Neural cell (in vitro differentiated cells): ENCODE data around the gene PTGIS. TPM values are rescaled to one million over a fixed set of nuclear protein-coding genes. Genes with fewer than 3 reads are reported as not detected.

Experiments
- H2AFZ ChIP-seq: fragments of 200-600, 300-800 bp; sonication (generic), shearing (Covaris generic); 2 replicates; pipeline ENCODE4 v1.6.0; 2014; ENCODE audit warnings: low read depth, mild to moderate bottlenecking, antibody characterized with exemption, low read length, moderate library complexity
- H3F3A ChIP-seq: fragments of 200-600 bp; shearing (Covaris generic); 2 replicates; pipeline ENCODE4 v1.6.1; 2016; ENCODE audit warnings: mild to moderate bottlenecking, moderate library complexity, mixed read lengths, antibody characterized with exemption, low read length; ENCODE audit not compliant: insufficient read depth, poor library complexity, severe bottlenecking
- H3K27ac ChIP-seq: fragments of 200-600, 300-800 bp; sonication (generic), shearing (Covaris generic); 2 replicates; pipeline ENCODE4 v1.5.1; 2014; ENCODE audit warnings: mild to moderate bottlenecking, low read length, moderate library complexity
- H3K27me3 ChIP-seq: fragments of 300-800, 200-600 bp; sonication (generic), shearing (Covaris generic); 2 replicates; pipeline ENCODE4 v1.6.0; 2014; ENCODE audit warnings: mild to moderate bottlenecking, low read depth, low read length, moderate library complexity; ENCODE audit not compliant: insufficient read depth
- H3K36me3 ChIP-seq: fragments of 300-800, 200-600 bp; sonication (generic), shearing (Covaris generic); 2 replicates; pipeline ENCODE4 v1.5.1; 2014; ENCODE audit warnings: mild to moderate bottlenecking, antibody characterized with exemption, low read length, moderate library complexity; ENCODE audit not compliant: insufficient read depth
- H3K4me2 ChIP-seq: fragments of 300-800, 200-600 bp; sonication (generic), shearing (Covaris generic); 2 replicates; pipeline ENCODE4 v1.6.0; 2014; ENCODE audit warnings: mild to moderate bottlenecking, low read length
- H3K4me3 ChIP-seq: fragments of 300-800, 200-600 bp; sonication (generic), shearing (Covaris generic); 2 replicates; pipeline ENCODE4 v1.5.1; 2014; ENCODE audit warnings: mild to moderate bottlenecking, low read length, moderate library complexity
- H3K79me2 ChIP-seq: fragments of 200-600 bp; shearing (Covaris generic); replicated peaks from 2 replicates; pipeline ENCODE4 v1.6.0; 2014; ENCODE audit warnings: mild to moderate bottlenecking, low read length, moderate library complexity; ENCODE audit not compliant: insufficient read depth
- H3K9ac ChIP-seq: fragments of 300-800, 200-600 bp; sonication (generic), shearing (Covaris generic); 2 replicates; pipeline ENCODE4 v1.6.1; 2016; ENCODE audit warnings: mild to moderate bottlenecking, low read length, mixed read lengths
- H3K9me2 ChIP-seq: fragments of 200-600 bp; shearing (Covaris generic); 2 replicates; pipeline ENCODE4 v1.6.1; 2016; ENCODE audit warnings: mild to moderate bottlenecking, low read length, mixed read lengths; ENCODE audit not compliant: insufficient read depth
- H3K9me3 ChIP-seq: fragments of 200-600, 300-800 bp; sonication (generic), shearing (Covaris generic); 2 replicates; pipeline ENCODE4 v1.6.1; 2016; ENCODE audit warnings: mild to moderate bottlenecking, mixed run types, low read length, moderate library complexity, mixed read lengths
- H4K20me1 ChIP-seq: fragments of 200-600 bp; shearing (Covaris generic); 2 replicates; pipeline ENCODE4 v1.6.1; 2016; ENCODE audit warnings: mild to moderate bottlenecking, mixed run types; ENCODE audit not compliant: insufficient read depth
- EP300 ChIP-seq: fragments of 450-650 bp; conservative IDR thresholded peaks from 2 replicates; pipeline ENCODE4 v1.6.1; 2014; ENCODE audit warnings: antibody characterized with exemption, mild to moderate bottlenecking, moderate library complexity; ENCODE audit not compliant: poor library complexity, severe bottlenecking
- EZH2 ChIP-seq: fragments of 200-600, 300-800 bp; shearing (Covaris generic), sonication (generic); IDR thresholded peaks from 2 replicates; pipeline ENCODE4 v1.6.1; 2014; ENCODE audit warnings: antibody characterized with exemption, low read length, borderline replicate concordance, mild to moderate bottlenecking; ENCODE audit not compliant: insufficient read depth, poor library complexity, severe bottlenecking
- MXI1 ChIP-seq: fragments of 450-650 bp; conservative IDR thresholded peaks from 2 replicates; pipeline ENCODE4 v1.6.1; 2014; ENCODE audit warnings: antibody characterized with exemption, mild to moderate bottlenecking; ENCODE audit not compliant: poor library complexity, severe bottlenecking
- POLR2AphosphoS5 ChIP-seq: IDR thresholded peaks from 2 replicates; pipeline ENCODE4 v1.6.1; 2012
- RAD21 ChIP-seq: fragments of 450-650 bp; conservative IDR thresholded peaks from 2 replicates; pipeline ENCODE4 v1.6.1; 2014; ENCODE audit warnings: antibody characterized with exemption, mild to moderate bottlenecking, moderate library complexity
- SMC3 ChIP-seq: fragments of 450-650 bp; conservative IDR thresholded peaks from 2 replicates; pipeline ENCODE4 v1.6.1; 2014; ENCODE audit warnings: antibody characterized with exemption, mild to moderate bottlenecking, moderate library complexity; ENCODE audit not compliant: poor library complexity
- TAF1 ChIP-seq: IDR thresholded peaks from 2 replicates; pipeline ENCODE4 v1.6.1; 2012; ENCODE audit warnings: low read depth
- polyA plus RNA-seq: library from polyadenylated mRNA; depleted of rRNA; stranded (reverse); fragments of >200 nt; gene quantifications from 2 replicates; pipeline ENCODE4 v1.2.3, GENCODE V29; 2014
- TF ChIP-seq, protein P1 (sequence below): IDR thresholded peaks from 2 replicates; pipeline ENCODE4 v1.6.1; 2012; ENCODE audit warnings: borderline replicate concordance
- TF ChIP-seq, protein P2 (sequence below): fragments of 450-650 bp; IDR thresholded peaks from 2 replicates; pipeline ENCODE4 v1.5.1; 2014; ENCODE audit warnings: antibody characterized with exemption, mild to moderate bottlenecking, moderate library complexity; ENCODE audit not compliant: poor library complexity, severe bottlenecking

PTGIS gene
- polyA plus RNA-seq, 1 donor from 2014 or later: 3.2 TPM

DNA sequence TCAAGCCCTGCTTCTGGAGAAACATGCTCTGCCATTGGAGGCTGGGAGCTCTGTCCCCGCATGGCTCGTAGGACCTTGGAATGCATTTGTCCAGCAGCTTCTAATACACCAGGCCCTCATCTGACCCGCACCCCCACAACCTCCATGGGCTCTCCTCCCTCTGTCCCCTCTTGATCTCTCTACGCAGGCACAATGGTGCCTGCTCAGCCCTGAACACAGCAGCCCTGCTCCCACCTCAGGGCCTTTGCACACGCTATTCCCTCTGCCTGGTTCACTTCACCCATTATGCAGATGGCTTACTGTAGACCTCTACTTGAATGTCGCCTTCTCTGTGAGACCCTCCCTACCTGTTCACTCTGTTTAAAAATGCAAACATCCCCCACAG is 27.0 kb upstream of the PTGIS start:
- no peak for TF ChIP-seq TAF1
- no peak for TF ChIP-seq POLR2AphosphoS5
- TF ChIP-seq RAD21: no peak
- TF ChIP-seq EP300: no peak
- no peak overlapping the region for H3K4me2 ChIP-seq
- no peak overlapping the region for H2AFZ ChIP-seq
- no peaks in the 10 kb centered on the region for H3K9me2 ChIP-seq
- H4K20me1 ChIP-seq: no peaks in the 10 kb centered on the region
- no peak overlapping the region for H3K9ac ChIP-seq
- no peaks in the 10 kb centered on the region for H3K79me2 ChIP-seq
- no peaks in the 10 kb centered on the region for H3K36me3 ChIP-seq
- H3K9me3 ChIP-seq: no peaks in the 10 kb centered on the region
- H3F3A ChIP-seq: no peaks in the 10 kb centered on the region
- no peak overlapping the region for H3K27ac ChIP-seq
- no peak overlapping the region for H3K4me3 ChIP-seq
- H3K27me3 ChIP-seq: no peaks in the 10 kb centered on the region

DNA sequence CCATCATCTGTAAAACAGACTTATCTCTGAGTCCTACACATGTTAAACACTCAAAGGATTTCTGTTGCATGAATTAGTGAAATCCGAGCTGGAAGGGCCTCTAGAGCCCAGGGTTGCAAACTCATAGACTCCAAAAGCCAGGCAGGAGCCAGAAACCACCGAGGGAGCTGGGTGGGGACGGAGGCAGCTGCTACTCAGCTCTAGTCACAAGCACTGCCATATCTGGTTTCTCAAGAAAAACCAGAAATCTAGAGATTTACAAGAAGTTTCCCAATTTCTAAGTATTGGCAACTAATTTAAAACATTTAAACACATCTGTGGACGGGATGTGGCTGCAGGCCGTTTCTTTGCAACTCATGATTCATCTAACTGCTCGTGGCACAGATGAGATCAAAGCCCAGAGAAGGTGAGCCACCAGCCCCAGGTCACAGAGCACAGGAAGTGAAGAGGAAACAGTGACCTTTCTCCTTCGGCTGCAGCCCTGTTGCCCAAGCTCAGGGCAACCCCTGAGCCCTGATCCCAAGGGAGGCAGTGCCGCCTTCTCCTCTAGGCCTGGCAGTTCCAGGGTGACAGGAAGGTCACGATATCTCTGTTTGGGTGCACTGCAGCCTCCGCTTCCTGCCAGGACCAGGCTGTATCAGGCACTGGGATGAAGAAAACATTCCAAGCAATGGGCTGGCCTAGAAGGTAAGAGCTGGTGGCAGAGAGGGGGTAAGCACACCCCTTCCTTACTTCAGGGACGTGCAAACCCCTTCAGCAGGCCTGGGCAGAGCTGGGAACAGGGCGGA is 26.4 kb upstream of the PTGIS start:
- no peaks in the 10 kb centered on the region for H3K36me3 ChIP-seq
- H3K4me2 ChIP-seq: no peak overlapping the region
- no peak overlapping the region for H2AFZ ChIP-seq
- no peak overlapping the region for H3K27ac ChIP-seq
- H4K20me1 ChIP-seq: no peaks in the 10 kb centered on the region
- H3F3A ChIP-seq: no peaks in the 10 kb centered on the region
- no peaks in the 10 kb centered on the region for H3K9me2 ChIP-seq
- no peaks in the 10 kb centered on the region for H3K9me3 ChIP-seq
- TF ChIP-seq MXI1: no peak
- no peak for TF ChIP-seq EZH2
- TF ChIP-seq POLR2AphosphoS5: no peak
- TF ChIP-seq, protein P1, sequence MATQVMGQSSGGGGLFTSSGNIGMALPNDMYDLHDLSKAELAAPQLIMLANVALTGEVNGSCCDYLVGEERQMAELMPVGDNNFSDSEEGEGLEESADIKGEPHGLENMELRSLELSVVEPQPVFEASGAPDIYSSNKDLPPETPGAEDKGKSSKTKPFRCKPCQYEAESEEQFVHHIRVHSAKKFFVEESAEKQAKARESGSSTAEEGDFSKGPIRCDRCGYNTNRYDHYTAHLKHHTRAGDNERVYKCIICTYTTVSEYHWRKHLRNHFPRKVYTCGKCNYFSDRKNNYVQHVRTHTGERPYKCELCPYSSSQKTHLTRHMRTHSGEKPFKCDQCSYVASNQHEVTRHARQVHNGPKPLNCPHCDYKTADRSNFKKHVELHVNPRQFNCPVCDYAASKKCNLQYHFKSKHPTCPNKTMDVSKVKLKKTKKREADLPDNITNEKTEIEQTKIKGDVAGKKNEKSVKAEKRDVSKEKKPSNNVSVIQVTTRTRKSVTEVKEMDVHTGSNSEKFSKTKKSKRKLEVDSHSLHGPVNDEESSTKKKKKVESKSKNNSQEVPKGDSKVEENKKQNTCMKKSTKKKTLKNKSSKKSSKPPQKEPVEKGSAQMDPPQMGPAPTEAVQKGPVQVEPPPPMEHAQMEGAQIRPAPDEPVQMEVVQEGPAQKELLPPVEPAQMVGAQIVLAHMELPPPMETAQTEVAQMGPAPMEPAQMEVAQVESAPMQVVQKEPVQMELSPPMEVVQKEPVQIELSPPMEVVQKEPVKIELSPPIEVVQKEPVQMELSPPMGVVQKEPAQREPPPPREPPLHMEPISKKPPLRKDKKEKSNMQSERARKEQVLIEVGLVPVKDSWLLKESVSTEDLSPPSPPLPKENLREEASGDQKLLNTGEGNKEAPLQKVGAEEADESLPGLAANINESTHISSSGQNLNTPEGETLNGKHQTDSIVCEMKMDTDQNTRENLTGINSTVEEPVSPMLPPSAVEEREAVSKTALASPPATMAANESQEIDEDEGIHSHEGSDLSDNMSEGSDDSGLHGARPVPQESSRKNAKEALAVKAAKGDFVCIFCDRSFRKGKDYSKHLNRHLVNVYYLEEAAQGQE: no peak
- no peak for TF ChIP-seq EP300
- no peak for TF ChIP-seq TAF1
- no peak for TF ChIP-seq RAD21
- TF ChIP-seq SMC3: no peak
- TF ChIP-seq, protein P2, sequence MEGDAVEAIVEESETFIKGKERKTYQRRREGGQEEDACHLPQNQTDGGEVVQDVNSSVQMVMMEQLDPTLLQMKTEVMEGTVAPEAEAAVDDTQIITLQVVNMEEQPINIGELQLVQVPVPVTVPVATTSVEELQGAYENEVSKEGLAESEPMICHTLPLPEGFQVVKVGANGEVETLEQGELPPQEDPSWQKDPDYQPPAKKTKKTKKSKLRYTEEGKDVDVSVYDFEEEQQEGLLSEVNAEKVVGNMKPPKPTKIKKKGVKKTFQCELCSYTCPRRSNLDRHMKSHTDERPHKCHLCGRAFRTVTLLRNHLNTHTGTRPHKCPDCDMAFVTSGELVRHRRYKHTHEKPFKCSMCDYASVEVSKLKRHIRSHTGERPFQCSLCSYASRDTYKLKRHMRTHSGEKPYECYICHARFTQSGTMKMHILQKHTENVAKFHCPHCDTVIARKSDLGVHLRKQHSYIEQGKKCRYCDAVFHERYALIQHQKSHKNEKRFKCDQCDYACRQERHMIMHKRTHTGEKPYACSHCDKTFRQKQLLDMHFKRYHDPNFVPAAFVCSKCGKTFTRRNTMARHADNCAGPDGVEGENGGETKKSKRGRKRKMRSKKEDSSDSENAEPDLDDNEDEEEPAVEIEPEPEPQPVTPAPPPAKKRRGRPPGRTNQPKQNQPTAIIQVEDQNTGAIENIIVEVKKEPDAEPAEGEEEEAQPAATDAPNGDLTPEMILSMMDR: no peak
- H3K79me2 ChIP-seq: no peaks in the 10 kb centered on the region
- no peaks in the 10 kb centered on the region for H3K27me3 ChIP-seq
- no peak overlapping the region for H3K9ac ChIP-seq
- no peak overlapping the region for H3K4me3 ChIP-seq
